Right atrium auricular region (tissue), 2 donors: ENCODE results near the gene DPP4. TPM values are rescaled to one million over a fixed set of nuclear protein-coding genes. Genes with fewer than 3 reads are reported as not detected.

ENCODE experiments used
- DNase-seq: peaks from one replicate; pipeline ENCODE4 v3.0.0-alpha.2; 2019; ENCODE audit warnings: low spot score
- H3K27ac ChIP-seq, 2 donors: fragments of 200-600 bp; sonication (generic); 1 replicate in 1 of 2; 2 replicates in 1 of 2; pipeline ENCODE4 v1.5.1; 2016 to 2019
- H3K27me3 ChIP-seq, 2 donors: fragments of 200-600 bp; sonication (generic); one replicate each; pipeline versions ENCODE4 v1.5.1 to v1.6.0; 2017 to 2019
- H3K36me3 ChIP-seq: fragments of 200-600 bp; sonication (generic); one replicate; pipeline ENCODE4 v1.5.1; 2016
- H3K4me1 ChIP-seq, 2 donors: fragments of 200-600 bp; sonication (generic); one replicate each; pipeline versions ENCODE4 v1.5.1 to v1.6.0; 2017 to 2019
- H3K4me3 ChIP-seq, 2 donors: fragments of 200-600 bp; sonication (generic); 1 replicate in 1 of 2; 2 replicates in 1 of 2; pipeline ENCODE4 v1.5.1; 2017 to 2019; ENCODE audit warnings: mild to moderate bottlenecking in 1 of 2, moderate library complexity in 1 of 2
- H3K9me3 ChIP-seq, 2 donors: fragments of 200-600 bp; sonication (generic); one replicate each; pipeline ENCODE4 v1.5.1; 2019
- CTCF ChIP-seq, 2 donors: fragments of 200-600 bp; sonication (generic); IDR thresholded peaks; one replicate each; pipeline ENCODE4 v1.5.1; 2019; ENCODE audit warnings: antibody characterized with exemption in 2 of 2
- total RNA-seq, 2 donors: library from RNA; depleted of rRNA; stranded (reverse); fragments of >200 nt; gene quantifications; one replicate each; pipeline ENCODE4 v1.1.0, GENCODE V29; 2016

DPP4 gene
- total RNA-seq, 2 donors from 2014 or later, result 4.5 to 6.8 TPM

- Histone ChIP-seq H3K9me3 (no peaks in the 10 kb centered on the region), H3K4me1 (no peaks in the 10 kb centered on the region), H3K4me3 (no peak overlapping the region), H3K27ac (no peak overlapping the region), H3K27me3 (no peaks in the 10 kb centered on the region), H3K36me3 (no peaks in the 10 kb centered on the region)
- no peak for TF ChIP-seq CTCF (IDR thresholded peaks at IDR 0.05)
- no peak for DNase-seq
Observed at GRCh38 chr2:161947406-161947805, 126.6 kb downstream of the DPP4 start.

- Histone ChIP-seq H3K27me3 (no peaks in the 10 kb centered on the region), H3K9me3 (no peaks in the 10 kb centered on the region), H3K4me1 (no peaks in the 10 kb centered on the region), H3K4me3 (no peak overlapping the region), H3K27ac (no peak overlapping the region), H3K36me3 (no peaks in the 10 kb centered on the region)
- peak in 1 of 2 donors; percentile 62 for TF ChIP-seq CTCF (IDR thresholded peaks at IDR 0.05)
- no peak for DNase-seq
Observed at GRCh38 chr2:161946489-161947107, 127.4 kb downstream of the DPP4 start.

DNA sequence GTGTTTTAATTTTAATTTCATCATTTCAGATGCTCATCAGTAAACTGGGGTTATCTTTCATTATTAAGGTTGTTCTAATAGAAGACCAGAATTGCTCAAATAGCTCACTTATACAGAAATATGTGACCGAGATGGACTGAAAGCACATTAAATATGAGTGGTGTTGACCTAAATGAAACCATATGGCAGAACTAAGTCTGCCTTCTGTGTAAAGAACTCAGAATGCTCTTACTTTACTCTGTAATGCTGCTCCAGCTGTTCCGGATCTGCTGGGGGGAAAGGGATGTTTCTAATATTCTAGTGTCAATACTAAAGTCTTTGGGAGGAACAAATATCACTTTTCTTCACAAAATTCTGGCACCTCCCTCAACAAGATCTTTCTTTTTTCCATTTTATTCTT is 131.0 kb downstream of the DPP4 start:
- Histone ChIP-seq H3K36me3 (no peaks in the 10 kb centered on the region), H3K27me3 (no peaks in the 10 kb centered on the region), H3K9me3 (no peaks in the 10 kb centered on the region), H3K4me1 (no peaks in the 10 kb centered on the region), H3K27ac (no peak overlapping the region), H3K4me3 (no peak overlapping the region)
- no peak for DNase-seq
- TF ChIP-seq CTCF (IDR thresholded peaks at IDR 0.05), result no peak

Other genes starting within 250 kb of the DPP4 start
- gene GCG, start 78.0 kb upstream of the DPP4 start, total RNA-seq, result not detected
- 1 to 10 TPM in 1 of 2 donors, under 1 TPM in 1; 0.71 to 5.7 TPM for gene FAP, start 169.2 kb upstream of the DPP4 start, total RNA-seq
- 1 to 10 TPM; 4.1 to 6.6 TPM for gene IFIH1, start 244.5 kb upstream of the DPP4 start, total RNA-seq